Chondrocyte (in vitro differentiated cells): ENCODE results near the gene BBIP1. TPM values are rescaled to one million over a fixed set of nuclear protein-coding genes. Genes with fewer than 3 reads are reported as not detected.

ENCODE experiments used
- DNase-seq: peaks from one replicate; pipeline ENCODE4 v3.0.0; 2021; ENCODE audit warnings: mixed read lengths, low spot score
- H3K27ac Mint-ChIP-seq: one replicate; pipeline ENCODE4 v1.8.0; 2021; ENCODE audit warnings: mild to moderate bottlenecking, moderate library complexity, mixed read lengths; ENCODE audit not compliant: unreplicated experiment
- H3K27me3 Mint-ChIP-seq: 2 replicates; pipeline ENCODE4 v1.8.0; 2021; ENCODE audit warnings: low read depth, mixed read lengths
- H3K36me3 Mint-ChIP-seq: 2 replicates; pipeline ENCODE4 v1.8.0; 2021; ENCODE audit warnings: low read depth, mixed read lengths
- H3K4me1 Mint-ChIP-seq: 2 replicates; pipeline ENCODE4 v1.8.0; 2021; ENCODE audit warnings: low read depth, mild to moderate bottlenecking, mixed read lengths
- H3K4me3 Mint-ChIP-seq: one replicate; pipeline ENCODE4 v1.8.0; 2021; ENCODE audit warnings: mild to moderate bottlenecking, moderate library complexity, mixed read lengths; ENCODE audit not compliant: unreplicated experiment
- H3K9me3 Mint-ChIP-seq: 2 replicates; pipeline ENCODE4 v1.8.0; 2021; ENCODE audit warnings: low read depth, mixed read lengths
- total RNA-seq: library from RNA; stranded (reverse); gene quantifications from 3 replicates; pipeline ENCODE4 v1.2.1, GENCODE V29; 2021
- TF ChIP-seq, protein P1 (sequence below): fragments of 200-600 bp; sonication (generic); IDR thresholded peaks from 2 replicates; pipeline ENCODE4 v1.5.0; 2021; ENCODE audit warnings: antibody characterized with exemption, mild to moderate bottlenecking, moderate library complexity

The BBIP1 gene
- total RNA-seq, 1 donor from 2014 or later: 22.2 TPM

GRCh38 chr10:110865186-110865808, 53.7 kb downstream of the BBIP1 start:
- H3K36me3 Mint-ChIP-seq: no peaks in the 10 kb centered on the region
- no peak overlapping the region for H3K4me3 Mint-ChIP-seq
- TF ChIP-seq, protein P1, sequence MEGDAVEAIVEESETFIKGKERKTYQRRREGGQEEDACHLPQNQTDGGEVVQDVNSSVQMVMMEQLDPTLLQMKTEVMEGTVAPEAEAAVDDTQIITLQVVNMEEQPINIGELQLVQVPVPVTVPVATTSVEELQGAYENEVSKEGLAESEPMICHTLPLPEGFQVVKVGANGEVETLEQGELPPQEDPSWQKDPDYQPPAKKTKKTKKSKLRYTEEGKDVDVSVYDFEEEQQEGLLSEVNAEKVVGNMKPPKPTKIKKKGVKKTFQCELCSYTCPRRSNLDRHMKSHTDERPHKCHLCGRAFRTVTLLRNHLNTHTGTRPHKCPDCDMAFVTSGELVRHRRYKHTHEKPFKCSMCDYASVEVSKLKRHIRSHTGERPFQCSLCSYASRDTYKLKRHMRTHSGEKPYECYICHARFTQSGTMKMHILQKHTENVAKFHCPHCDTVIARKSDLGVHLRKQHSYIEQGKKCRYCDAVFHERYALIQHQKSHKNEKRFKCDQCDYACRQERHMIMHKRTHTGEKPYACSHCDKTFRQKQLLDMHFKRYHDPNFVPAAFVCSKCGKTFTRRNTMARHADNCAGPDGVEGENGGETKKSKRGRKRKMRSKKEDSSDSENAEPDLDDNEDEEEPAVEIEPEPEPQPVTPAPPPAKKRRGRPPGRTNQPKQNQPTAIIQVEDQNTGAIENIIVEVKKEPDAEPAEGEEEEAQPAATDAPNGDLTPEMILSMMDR: no peak
- DNase-seq: no peak
- H3K4me1 Mint-ChIP-seq: peaks cover 51% of the 10 kb centered on the region
- no peaks in the 10 kb centered on the region for H3K9me3 Mint-ChIP-seq
- H3K27me3 Mint-ChIP-seq: no peaks in the 10 kb centered on the region
- H3K27ac Mint-ChIP-seq: peak overlapping the region; percentile 74

DNA sequence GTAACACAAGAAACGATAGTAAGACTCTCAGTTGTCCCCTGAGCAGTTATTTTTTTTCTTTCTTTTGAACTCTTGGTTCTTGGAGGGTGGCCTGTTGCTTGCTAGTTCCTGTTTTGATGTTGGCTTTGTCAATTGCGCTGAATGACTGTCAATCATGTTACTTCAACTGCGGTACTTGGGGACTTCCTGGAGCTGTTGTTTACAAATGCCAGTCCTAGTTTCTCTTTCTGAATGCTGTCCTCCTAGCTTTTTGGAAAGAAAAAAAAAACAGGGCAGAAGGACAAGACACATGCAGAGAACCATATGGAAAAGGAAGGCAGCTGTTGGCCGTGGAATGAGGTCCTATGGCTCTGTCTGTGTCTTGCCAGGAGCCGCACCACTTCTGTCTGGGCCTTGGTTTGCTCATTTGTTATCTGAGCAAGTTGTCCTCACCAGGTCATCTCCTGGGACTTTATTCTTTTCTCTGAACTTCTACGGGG, 54.3 kb downstream of the BBIP1 start:
- TF ChIP-seq, protein P1: no peak
- no peaks in the 10 kb centered on the region for H3K27me3 Mint-ChIP-seq
- peaks cover 53% of the 10 kb centered on the region for H3K4me1 Mint-ChIP-seq
- H3K36me3 Mint-ChIP-seq: no peaks in the 10 kb centered on the region
- H3K4me3 Mint-ChIP-seq: no peak overlapping the region
- peak overlapping the region; percentile 74 for H3K27ac Mint-ChIP-seq
- no peaks in the 10 kb centered on the region for H3K9me3 Mint-ChIP-seq
- DNase-seq: no peak

GRCh38 chr10:110863956-110864355, 55.0 kb downstream of the BBIP1 start:
- Mint-ChIP-seq H3K27ac (no peak overlapping the region), H3K27me3 (no peaks in the 10 kb centered on the region), H3K9me3 (no peaks in the 10 kb centered on the region), H3K4me1 (peaks cover 58% of the 10 kb centered on the region), H3K4me3 (no peak overlapping the region), H3K36me3 (no peaks in the 10 kb centered on the region)
- TF ChIP-seq, protein P1: no peak
- no peak for DNase-seq

GRCh38 chr10:110863361-110863760, 55.6 kb downstream of the BBIP1 start:
- TF ChIP-seq, protein P1: no peak
- no peak overlapping the region for H3K27ac Mint-ChIP-seq
- H3K9me3 Mint-ChIP-seq: no peaks in the 10 kb centered on the region
- DNase-seq: no peak
- no peaks in the 10 kb centered on the region for H3K36me3 Mint-ChIP-seq
- no peaks in the 10 kb centered on the region for H3K27me3 Mint-ChIP-seq
- H3K4me3 Mint-ChIP-seq: no peak overlapping the region
- peaks cover 56% of the 10 kb centered on the region for H3K4me1 Mint-ChIP-seq

DNA sequence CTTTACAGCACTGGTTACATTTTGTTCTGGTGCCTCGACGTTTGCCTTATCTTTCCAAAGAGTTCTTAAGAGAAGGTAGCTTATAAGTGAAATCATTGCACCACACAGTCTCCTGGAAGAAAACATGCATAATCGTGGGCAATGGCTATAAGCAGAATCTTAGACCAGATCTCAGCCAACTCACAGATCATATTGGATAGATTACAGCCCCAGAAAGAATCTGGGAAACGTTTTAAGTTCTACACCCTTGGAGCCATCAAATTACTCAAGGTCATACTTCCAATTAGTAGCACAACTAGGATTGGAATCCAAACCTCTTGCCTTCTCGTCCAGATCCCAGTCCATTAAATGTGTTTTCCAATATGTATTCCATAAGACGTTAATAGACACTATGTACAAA, 56.0 kb downstream of the BBIP1 start:
- no peak for DNase-seq
- TF ChIP-seq, protein P1: no peak
- Mint-ChIP-seq H3K27ac (no peak overlapping the region), H3K36me3 (no peaks in the 10 kb centered on the region), H3K27me3 (no peaks in the 10 kb centered on the region), H3K4me1 (peaks cover 52% of the 10 kb centered on the region), H3K9me3 (no peaks in the 10 kb centered on the region), H3K4me3 (no peak overlapping the region)
